Caco-2 (cell line): ENCODE results near the gene ZMYND8. TPM values are rescaled to one million over a fixed set of nuclear protein-coding genes. Genes with fewer than 3 reads are reported as not detected.

Experiments
- BruUV-seq: library from RNA; stranded (reverse); fragments of 400-500 nt; replicated peaks from 2 replicates; lab custom pipeline; 2021; lab: Mats Ljungman, UMichigan
- CTCF ChIA-PET: fragments of 300-600 bp; sonication (Branson Sonifier 250); formaldehyde crosslinking; loops from one replicate; lab custom pipeline; 2022; ENCODE audit warnings: antibody characterized with exemption; lab: Charles Lee
- POLR2A ChIA-PET: fragments of 300-600 bp; sonication (Branson Sonifier 250); formaldehyde crosslinking; loops from one replicate; lab custom pipeline; 2022; ENCODE audit warnings: antibody characterized with exemption; lab: Charles Lee
- DNase-seq, 2 experiments: peaks; one replicate each; pipeline versions ENCODE4 v3.0.0 to v3.0.0-alpha.2; 2020 to 2022
- H3K27me3 ChIP-seq: replicated peaks from 2 replicates; pipeline ENCODE4 v1.6.0; 2011; ENCODE audit warnings: low read length; ENCODE audit not compliant: control insufficient read depth, insufficient read depth
- H3K36me3 ChIP-seq: 2 replicates; pipeline ENCODE4 v1.5.1; 2011; ENCODE audit warnings: low read length; ENCODE audit not compliant: control insufficient read depth, insufficient read depth
- H3K4me1 ChIP-seq: fragments of 250-450 bp; sonication (Bioruptor Pico); 2 replicates; pipeline ENCODE4 v1.5.1; 2020; ENCODE audit warnings: mild to moderate bottlenecking
- H3K4me3 ChIP-seq: 2 replicates; pipeline ENCODE4 v1.5.1; 2011; ENCODE audit warnings: low read depth, mild to moderate bottlenecking, control low read depth, low read length
- H3K9me3 ChIP-seq: fragments of 250-450 bp; sonication (Bioruptor Pico); 2 replicates; pipeline ENCODE4 v1.5.1; 2020; ENCODE audit warnings: mild to moderate bottlenecking, moderate library complexity
- H3K27ac Mint-ChIP-seq: one replicate; pipeline ENCODE4 v1.8.0; 2022; ENCODE audit warnings: mixed read lengths; ENCODE audit not compliant: unreplicated experiment
- H3K27me3 Mint-ChIP-seq: one replicate; pipeline ENCODE4 v1.8.0; 2022; ENCODE audit warnings: mixed read lengths; ENCODE audit not compliant: insufficient read depth, unreplicated experiment
- H3K36me3 Mint-ChIP-seq: one replicate; pipeline ENCODE4 v1.8.0; 2022; ENCODE audit warnings: mild to moderate bottlenecking, mixed read lengths; ENCODE audit not compliant: insufficient read depth, unreplicated experiment
- H3K4me1 Mint-ChIP-seq: one replicate; pipeline ENCODE4 v1.8.0; 2022; ENCODE audit warnings: low read depth, mixed read lengths; ENCODE audit not compliant: unreplicated experiment
- H3K4me3 Mint-ChIP-seq: one replicate; pipeline ENCODE4 v1.8.0; 2022; ENCODE audit warnings: mild to moderate bottlenecking, moderate library complexity, mixed read lengths; ENCODE audit not compliant: unreplicated experiment
- H3K9me3 Mint-ChIP-seq: one replicate; pipeline ENCODE4 v1.8.0; 2022; ENCODE audit warnings: mixed read lengths; ENCODE audit not compliant: unreplicated experiment
- intact Hi-C: fragments of 100-400 bp; cut with micrococcal nuclease; formaldehyde crosslinking; loops from one replicate; pipeline ENCODE4 v1.10.0; 2022; ENCODE audit not compliant: unreplicated experiment
- total RNA-seq: library from RNA; stranded (reverse); gene quantifications from 2 replicates; pipeline ENCODE4 v1.2.3, GENCODE V29; 2022
- TF ChIP-seq, protein P1 (sequence below), 2 experiments: fragments of 200-600 bp in 1 of 2; IDR thresholded peaks; 1 replicate in 1 of 2; 2 replicates in 1 of 2; pipeline versions ENCODE4 v1.5.1 to v1.8.0; 2011 to 2022; ENCODE audit warnings: antibody characterized with exemption in 1 of 2, control low read depth in 1 of 2, inconsistent platforms in 1 of 2, low read depth in 1 of 2, low read length in 1 of 2, mild to moderate bottlenecking in 1 of 2, moderate library complexity in 1 of 2; ENCODE audit not compliant: insufficient read depth in 1 of 2, severe bottlenecking in 1 of 2, unreplicated experiment in 1 of 2

Gene ZMYND8
- total RNA-seq, 1 experiment from 2014 or later, result 194 TPM

DNA sequence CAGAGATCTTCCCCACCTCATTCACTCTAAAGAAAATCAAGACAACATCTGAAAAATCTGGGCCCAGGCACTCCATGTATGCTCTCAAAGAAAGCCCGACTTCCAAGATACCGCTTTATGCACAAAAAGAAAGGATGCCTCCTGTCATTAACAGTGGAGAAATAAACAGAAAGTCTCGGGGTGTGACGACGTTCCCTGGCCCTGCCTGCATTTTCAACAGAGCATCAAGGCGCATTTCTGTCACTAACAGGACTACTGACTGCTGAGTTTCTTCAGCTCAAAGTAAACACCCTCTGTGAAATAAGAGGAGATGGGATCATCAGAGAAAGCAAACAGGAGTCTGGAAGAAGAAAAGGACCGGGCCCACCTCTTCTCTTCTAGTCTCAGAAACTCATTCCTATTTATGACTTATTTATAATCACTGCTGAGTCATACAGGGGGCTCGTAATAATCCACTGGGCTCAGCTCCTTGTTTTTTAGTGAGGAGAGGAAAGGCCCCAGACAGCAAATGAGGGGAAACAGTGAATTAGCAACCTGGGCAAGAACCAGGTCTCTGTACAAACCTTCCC lies 99.7 kb downstream of the ZMYND8 start:
- DNase-seq, result no peak
- Histone ChIP-seq H3K36me3 (peaks cover 18% of the 10 kb centered on the region), H3K9me3 (no peaks in the 10 kb centered on the region), H3K4me1 (no peaks in the 10 kb centered on the region), H3K27me3 (no peaks in the 10 kb centered on the region), H3K4me3 (no peak overlapping the region)
- peaks cover 95% of the 10 kb centered on the region for H3K36me3 Mint-ChIP-seq
- peaks cover 17% of the 10 kb centered on the region for H3K4me1 Mint-ChIP-seq
- intact Hi-C loops, result no loop called here
- ChIA-PET POLR2A (interaction anchor here (0.6 kb wide), 1 partner anchor 14 kb away, joined by 3 read pairs; no protein-coding TSS in a partner anchor), CTCF (interaction anchor here (1.0 kb wide), 1 partner anchor 128 kb away, joined by 3 read pairs; no protein-coding TSS in a partner anchor)
- TF ChIP-seq, protein P1, sequence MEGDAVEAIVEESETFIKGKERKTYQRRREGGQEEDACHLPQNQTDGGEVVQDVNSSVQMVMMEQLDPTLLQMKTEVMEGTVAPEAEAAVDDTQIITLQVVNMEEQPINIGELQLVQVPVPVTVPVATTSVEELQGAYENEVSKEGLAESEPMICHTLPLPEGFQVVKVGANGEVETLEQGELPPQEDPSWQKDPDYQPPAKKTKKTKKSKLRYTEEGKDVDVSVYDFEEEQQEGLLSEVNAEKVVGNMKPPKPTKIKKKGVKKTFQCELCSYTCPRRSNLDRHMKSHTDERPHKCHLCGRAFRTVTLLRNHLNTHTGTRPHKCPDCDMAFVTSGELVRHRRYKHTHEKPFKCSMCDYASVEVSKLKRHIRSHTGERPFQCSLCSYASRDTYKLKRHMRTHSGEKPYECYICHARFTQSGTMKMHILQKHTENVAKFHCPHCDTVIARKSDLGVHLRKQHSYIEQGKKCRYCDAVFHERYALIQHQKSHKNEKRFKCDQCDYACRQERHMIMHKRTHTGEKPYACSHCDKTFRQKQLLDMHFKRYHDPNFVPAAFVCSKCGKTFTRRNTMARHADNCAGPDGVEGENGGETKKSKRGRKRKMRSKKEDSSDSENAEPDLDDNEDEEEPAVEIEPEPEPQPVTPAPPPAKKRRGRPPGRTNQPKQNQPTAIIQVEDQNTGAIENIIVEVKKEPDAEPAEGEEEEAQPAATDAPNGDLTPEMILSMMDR (IDR thresholded peaks at IDR 0.05; ENCODE audit: insufficient read depth in 1 of 2, low read depth in 1 of 2, low read length in 1 of 2, severe bottlenecking in 1 of 2, unreplicated experiment in 1 of 2), result no peak
- no peaks in the 10 kb centered on the region for H3K9me3 Mint-ChIP-seq
- H3K27me3 Mint-ChIP-seq, result no peaks in the 10 kb centered on the region
- H3K27ac Mint-ChIP-seq, result no peak overlapping the region
- H3K4me3 Mint-ChIP-seq, result no peak overlapping the region
- no TSS peak for BruUV-seq

DNA sequence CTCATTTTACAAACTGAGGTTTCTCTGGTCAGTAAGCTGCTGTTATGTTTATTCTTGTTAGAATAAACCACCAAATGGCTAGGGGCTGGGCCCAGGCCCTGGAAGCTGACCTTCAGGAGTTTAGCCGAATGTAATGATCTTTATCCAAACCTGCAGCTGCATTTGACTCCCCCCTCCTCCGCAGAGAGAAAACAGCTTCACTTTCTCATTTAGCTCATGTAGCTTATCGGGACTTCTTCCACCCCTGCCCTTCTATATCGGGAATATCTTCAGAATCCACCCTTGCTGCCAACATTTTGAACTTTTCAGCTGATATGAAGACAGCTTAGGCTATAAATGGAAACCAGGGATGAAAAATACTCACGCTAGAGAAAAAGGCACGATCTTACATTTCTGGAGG lies 102.6 kb downstream of the ZMYND8 start:
- H3K9me3 Mint-ChIP-seq, result no peaks in the 10 kb centered on the region
- DNase-seq, result no peak
- no peak overlapping the region for H3K4me3 ChIP-seq
- no peaks in the 10 kb centered on the region for H3K4me1 ChIP-seq
- H3K27me3 Mint-ChIP-seq, result no peaks in the 10 kb centered on the region
- peaks cover 95% of the 10 kb centered on the region for H3K36me3 Mint-ChIP-seq
- peaks cover 5% of the 10 kb centered on the region for H3K4me1 Mint-ChIP-seq
- CTCF ChIA-PET, result interaction anchor here (0.6 to 1.2 kb wide), 3 partner anchors 39 to 130 kb away, joined by 3 to 4 read pairs (median 3); no protein-coding TSS in a partner anchor
- peak overlapping the region; percentile 16 for H3K27ac Mint-ChIP-seq
- POLR2A ChIA-PET, result no interaction called here
- intact Hi-C loops, result no loop called here
- no peak overlapping the region for H3K4me3 Mint-ChIP-seq
- H3K27me3 ChIP-seq, result no peaks in the 10 kb centered on the region
- no peaks in the 10 kb centered on the region for H3K9me3 ChIP-seq
- no TSS peak for BruUV-seq
- peaks cover 20% of the 10 kb centered on the region for H3K36me3 ChIP-seq
- TF ChIP-seq, protein P1 (IDR thresholded peaks at IDR 0.05; ENCODE audit: insufficient read depth in 1 of 2, low read depth in 1 of 2, low read length in 1 of 2, severe bottlenecking in 1 of 2, unreplicated experiment in 1 of 2), result no peak

DNA sequence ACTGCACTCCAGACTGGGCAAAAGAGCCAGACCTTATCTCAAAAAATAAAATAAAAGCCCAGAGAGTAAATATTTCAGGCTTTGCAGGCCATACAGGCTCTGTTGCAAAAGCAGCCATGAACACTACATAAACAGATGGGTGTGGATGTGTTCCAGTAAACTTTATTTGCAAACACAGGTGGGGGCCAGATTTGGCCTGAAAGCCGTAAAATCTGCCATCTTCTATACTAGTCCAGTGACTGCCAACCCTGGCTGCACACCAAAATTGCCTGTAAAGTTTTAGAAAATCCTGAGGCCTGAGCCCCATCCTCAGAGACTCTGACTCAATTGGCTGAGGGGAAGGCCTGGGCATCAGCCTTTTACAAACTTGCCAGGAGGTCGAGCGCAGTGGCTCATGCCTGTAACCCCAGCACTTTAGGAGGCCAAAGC lies 103.6 kb downstream of the ZMYND8 start:
- no peaks in the 10 kb centered on the region for H3K27me3 Mint-ChIP-seq
- Histone ChIP-seq H3K36me3 (peaks cover 25% of the 10 kb centered on the region), H3K9me3 (no peaks in the 10 kb centered on the region), H3K4me1 (no peaks in the 10 kb centered on the region), H3K4me3 (no peak overlapping the region), H3K27me3 (no peaks in the 10 kb centered on the region)
- peak overlapping the region; percentile 16 for H3K27ac Mint-ChIP-seq
- DNase-seq, result no peak
- BruUV-seq, result no TSS peak
- intact Hi-C loops, result no loop called here
- no peak overlapping the region for H3K4me3 Mint-ChIP-seq
- CTCF ChIA-PET, result interaction anchor here (0.9 kb wide), 1 partner anchor 57 kb away, joined by 3 read pairs; no protein-coding TSS in a partner anchor
- H3K4me1 Mint-ChIP-seq, result no peaks in the 10 kb centered on the region
- no peaks in the 10 kb centered on the region for H3K9me3 Mint-ChIP-seq
- H3K36me3 Mint-ChIP-seq, result peaks cover 95% of the 10 kb centered on the region
- POLR2A ChIA-PET, result no interaction called here
- TF ChIP-seq, protein P1 (IDR thresholded peaks at IDR 0.05; ENCODE audit: insufficient read depth in 1 of 2, low read depth in 1 of 2, low read length in 1 of 2, severe bottlenecking in 1 of 2, unreplicated experiment in 1 of 2), result no peak
